GM19467 (cell line): ENCODE measurements around the gene API5.
"Not testable (repeated sequence)": the region's sequence is repeated elsewhere in the genome, so short reads cannot be mapped to it uniquely, and the experiment has no call there.

ENCODE experiments used
- ATAC-seq: cut with Tn5 transposase; IDR thresholded peaks from one replicate; pipeline ENCODE4 v1.9.1; 2021; ENCODE audit warnings: mild to moderate bottlenecking, moderate library complexity; ENCODE audit not compliant: unreplicated experiment

Gene API5

GRCh38 chr11:43311791-43312607 lies at the start of gene API5:
Gene API5, plus strand, starts transcription at chr11:43311996. Its CDS starts 132 bp downstream, at chr11:43312128.
- peak; percentile 99 for ATAC-seq

- ATAC-seq: no peak
Observed at GRCh38 chr11:43267856-43268580, 43.8 kb upstream of the API5 start.

- ATAC-seq: no peak
Observed at GRCh38 chr11:43268786-43269185, 43.0 kb upstream of the API5 start.

GRCh38 chr11:43269254-43269918 lies 42.4 kb upstream of the API5 start:
- no peak for ATAC-seq

- no peak for ATAC-seq
Observed at GRCh38 chr11:43270468-43270867, 41.3 kb upstream of the API5 start.

- ATAC-seq: no peak
Observed at GRCh38 chr11:43278193-43278956, 33.4 kb upstream of the API5 start.

GRCh38 chr11:43282607-43283440 lies 29.0 kb upstream of the API5 start:
- ATAC-seq: peak; percentile 69

GRCh38 chr11:43285826-43286225 lies 26.0 kb upstream of the API5 start:
- no peak for ATAC-seq

- no peak for ATAC-seq
Observed at GRCh38 chr11:43289368-43289767, 22.4 kb upstream of the API5 start.

GRCh38 chr11:43298397-43298796 lies 13.4 kb upstream of the API5 start:
- no peak for ATAC-seq

GRCh38 chr11:43315966-43316365 lies 4.2 kb downstream of the API5 start:
- ATAC-seq: no peak

- no peak for ATAC-seq
Observed at GRCh38 chr11:43316451-43316850, 4.7 kb downstream of the API5 start.

GRCh38 chr11:43327987-43328386 lies 16.2 kb downstream of the API5 start:
- no peak for ATAC-seq

- ATAC-seq: no peak
Observed at GRCh38 chr11:43328482-43328881, 16.7 kb downstream of the API5 start.

GRCh38 chr11:43341159-43341558 lies 29.4 kb downstream of the API5 start:
- no peak for ATAC-seq

- not testable (repeated sequence) for ATAC-seq
Observed at GRCh38 chr11:43351426-43351825, 39.6 kb downstream of the API5 start.

GRCh38 chr11:43354311-43354710 lies 42.5 kb downstream of the API5 start:
- ATAC-seq: no peak

- no peak for ATAC-seq
Observed at GRCh38 chr11:43356336-43356735, 44.5 kb downstream of the API5 start.

- ATAC-seq: no peak
Observed at GRCh38 chr11:43358279-43358800, 46.5 kb downstream of the API5 start.
